ENCODE data around the gene ERO1A.

The ERO1A gene

DNA sequence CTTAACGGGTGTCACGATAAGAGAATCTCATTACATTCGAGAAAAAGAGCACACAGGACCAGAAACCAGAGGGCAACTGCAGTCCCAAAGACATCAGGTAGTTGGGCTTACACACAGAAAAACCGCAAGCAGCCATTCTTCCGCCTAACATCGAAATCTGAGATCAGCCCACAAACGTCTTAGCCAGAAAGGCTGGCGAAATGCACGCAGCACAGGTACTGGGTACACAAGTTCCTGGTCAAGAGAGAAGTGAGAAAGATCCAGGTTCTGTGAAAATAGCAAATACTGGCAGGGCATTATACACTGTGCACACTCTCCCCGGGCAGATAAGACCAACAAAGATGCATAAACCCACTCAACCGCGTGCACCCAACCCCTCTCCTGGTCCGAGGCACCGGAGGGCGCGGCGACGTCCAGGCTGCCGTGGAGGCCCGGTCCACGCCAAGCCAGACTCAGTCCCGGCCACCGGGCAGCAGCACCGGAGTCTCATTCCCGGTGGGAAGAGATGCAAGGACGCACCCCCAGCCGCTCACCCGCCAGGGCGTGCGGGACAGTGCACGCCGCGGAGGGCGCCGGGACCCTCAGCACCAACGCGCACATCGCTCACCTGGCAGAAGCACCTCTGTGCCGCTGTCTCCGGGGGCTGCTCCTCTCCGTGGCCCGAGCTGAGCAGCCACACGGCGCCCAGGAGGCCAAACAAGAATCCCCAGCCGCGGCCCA lies 437 bp downstream of the ERO1A start:
- peak; percentile 26 to 53 (median 38) for DNase-seq (ENCODE audit: low read depth in 3 of 3)

DNA sequence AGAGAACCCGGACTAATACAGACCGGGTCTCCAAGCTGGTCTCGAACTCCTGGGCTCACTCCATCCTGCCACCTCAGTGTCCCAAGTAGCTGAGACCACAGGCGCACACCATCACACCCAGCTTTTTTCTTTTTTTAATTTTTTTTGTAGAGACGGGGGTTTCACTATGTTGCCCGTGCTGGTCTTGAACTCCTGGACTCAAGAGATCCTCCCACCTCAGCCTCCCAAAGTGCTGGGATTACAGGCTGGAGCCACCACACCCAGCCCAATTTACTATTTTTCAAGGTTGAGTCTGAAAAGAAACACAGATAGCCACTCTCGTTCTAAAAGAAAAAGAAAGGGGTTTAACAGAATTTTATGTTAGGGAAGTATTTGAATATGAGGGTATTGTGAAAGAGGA lies 1.8 kb downstream of the ERO1A start:
- DNase-seq (ENCODE audit: low read depth in 3 of 3), result no peak

DNA sequence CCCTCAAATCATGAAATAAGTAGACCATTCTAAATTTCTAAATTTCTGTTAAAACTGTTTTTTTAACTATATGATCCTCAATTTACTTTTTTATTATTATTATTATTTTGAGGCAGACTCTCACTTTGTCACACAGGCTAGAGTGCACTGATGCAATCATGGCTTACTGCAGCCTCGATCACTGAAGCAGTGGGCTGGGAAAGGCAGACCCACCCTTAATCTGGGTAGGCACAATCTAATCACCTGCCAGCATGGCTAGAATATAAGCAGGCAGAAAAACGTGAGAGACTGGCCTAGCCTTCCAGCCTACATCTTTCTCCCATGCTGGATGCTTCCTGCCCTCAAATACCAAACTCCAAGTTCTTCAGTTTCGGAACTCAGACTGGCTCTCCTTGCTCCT lies 2.3 kb downstream of the ERO1A start:
- DNase-seq (ENCODE audit: low read depth in 3 of 3), result no peak

DNA sequence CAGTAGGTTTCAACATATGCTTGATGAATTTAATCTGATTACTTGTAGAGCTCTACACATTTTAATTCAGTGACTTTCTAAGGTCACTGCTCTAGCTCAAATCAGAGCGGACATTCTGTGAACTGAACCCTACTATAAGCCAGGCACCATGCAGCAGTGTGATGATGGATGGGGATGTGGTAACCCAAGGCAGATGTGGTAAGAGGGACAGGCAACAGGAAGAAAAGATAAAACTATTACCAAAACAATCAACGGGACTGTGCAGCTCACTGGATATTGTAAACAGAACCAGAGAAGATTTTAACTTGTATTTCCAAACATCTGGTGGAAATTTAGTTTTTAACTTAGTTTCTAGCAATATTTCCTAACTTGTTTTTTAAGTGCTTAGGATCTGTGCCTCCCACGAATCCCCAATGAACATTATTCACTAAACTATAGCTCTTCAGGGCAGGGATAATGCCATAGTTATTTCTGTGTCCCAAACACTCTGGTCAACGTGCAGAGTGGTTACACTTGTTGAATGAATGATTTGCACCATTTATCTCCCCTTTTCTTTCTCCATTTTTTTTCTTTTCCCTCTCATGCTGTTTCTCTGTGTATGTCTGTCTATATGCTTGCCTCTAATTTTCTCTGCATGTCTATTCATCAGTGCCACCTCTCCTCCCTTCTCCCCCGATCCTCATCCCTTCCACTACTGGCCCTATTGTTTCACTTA lies 3.0 kb downstream of the ERO1A start:
- no peak for DNase-seq (ENCODE audit: low read depth in 3 of 3)

DNA sequence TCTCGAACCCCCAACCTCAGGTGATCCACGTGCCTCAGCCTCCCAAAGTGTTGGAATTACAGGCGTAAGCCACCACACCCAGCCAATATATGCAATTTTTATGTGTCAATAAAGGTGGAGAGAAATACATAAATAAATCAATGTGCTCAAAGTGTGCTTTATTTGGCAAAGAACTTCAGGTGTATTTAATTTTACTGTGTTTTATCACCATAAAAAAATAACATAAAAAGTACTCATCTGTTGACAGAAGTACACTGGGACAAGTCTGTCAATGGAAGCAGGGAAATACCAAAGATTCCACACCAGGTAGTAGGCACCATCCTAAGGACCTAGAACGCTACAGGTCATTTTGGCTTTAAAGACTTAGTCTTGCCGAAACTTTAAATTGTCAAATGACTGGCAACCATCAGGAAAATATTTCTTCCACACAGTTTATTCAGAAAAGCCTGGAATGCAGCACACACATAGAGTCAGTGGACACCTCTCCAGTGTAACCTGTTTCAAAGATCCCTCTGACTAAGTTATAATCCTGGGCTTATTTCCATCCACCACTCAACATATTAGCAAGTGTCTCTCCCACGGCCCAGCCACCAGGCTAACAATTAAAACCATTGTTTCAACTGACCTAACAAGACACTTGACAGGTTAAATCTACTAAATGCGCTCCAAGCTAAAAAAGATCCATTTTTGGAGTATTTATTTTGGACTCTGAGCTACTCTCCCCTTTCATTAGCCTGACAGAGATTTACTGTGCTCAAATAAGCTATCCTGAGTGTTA lies 4.2 kb downstream of the ERO1A start:
- no peak for DNase-seq (ENCODE audit: low read depth in 3 of 3)

DNA sequence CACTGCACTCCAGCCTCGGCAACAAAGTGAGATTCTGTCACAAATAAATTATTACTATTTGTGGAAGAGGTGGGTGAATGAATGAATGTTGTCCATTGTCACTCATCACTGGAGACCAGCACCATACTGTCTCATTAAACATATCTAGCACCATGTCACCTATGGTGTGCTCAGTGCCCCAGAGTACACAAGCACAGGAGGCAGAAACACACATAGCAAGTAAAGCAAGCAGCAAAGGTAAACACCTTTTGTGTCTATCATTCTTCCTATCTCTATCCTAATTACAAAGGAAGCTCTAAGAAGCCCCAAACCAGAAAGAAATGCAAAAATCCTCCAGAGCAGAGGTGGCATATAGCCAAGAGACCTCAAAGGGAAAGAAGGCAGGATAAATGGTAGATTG lies 9.2 kb downstream of the ERO1A start:
- DNase-seq (ENCODE audit: low read depth in 3 of 3), result no peak

DNA sequence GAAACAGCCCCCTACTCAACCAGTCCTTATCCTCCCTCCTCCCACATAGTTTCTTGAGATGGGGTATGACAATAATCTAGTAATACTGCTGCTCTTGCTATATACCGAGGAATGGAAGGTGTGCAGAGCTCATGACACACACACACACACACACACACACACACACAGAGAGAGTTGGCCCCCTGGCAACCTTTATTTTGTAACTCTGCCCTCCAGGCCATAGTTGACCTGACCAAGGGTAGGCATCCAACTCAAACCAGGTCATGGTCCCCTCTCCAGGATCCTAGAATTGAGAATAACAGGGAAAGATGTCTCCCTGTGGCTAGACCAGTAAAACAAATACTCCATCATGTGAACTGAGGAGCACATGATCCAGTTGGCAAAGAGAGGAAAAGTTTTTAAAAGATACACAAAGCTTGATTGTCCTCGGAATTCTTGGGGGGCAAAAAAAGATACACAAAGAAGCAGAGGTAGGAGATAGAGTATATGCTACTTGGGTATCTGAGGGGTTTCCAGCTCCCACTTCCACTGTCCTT lies 11.3 kb downstream of the ERO1A start:
- no peak for DNase-seq (ENCODE audit: low read depth in 3 of 3)

DNA sequence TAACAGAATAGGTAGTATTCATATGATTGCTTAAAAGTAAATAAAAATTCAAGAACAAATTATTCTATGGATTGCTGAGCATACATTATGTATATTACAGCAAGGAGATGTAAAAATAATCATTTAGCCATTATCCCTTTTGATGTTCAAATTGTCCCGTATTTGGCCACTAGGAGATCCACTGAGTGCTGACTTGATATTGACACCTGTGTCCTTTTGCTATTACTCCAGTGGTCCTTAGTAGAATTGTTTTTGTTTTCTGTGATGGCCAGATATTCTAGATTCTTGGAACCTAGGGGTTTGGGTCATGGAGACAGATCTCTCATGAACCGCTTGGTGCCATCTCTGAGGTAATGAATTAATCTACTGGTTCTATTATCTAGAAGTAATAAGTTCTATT lies 16.8 kb downstream of the ERO1A start:
- no peak for DNase-seq (ENCODE audit: low read depth in 3 of 3)

DNA sequence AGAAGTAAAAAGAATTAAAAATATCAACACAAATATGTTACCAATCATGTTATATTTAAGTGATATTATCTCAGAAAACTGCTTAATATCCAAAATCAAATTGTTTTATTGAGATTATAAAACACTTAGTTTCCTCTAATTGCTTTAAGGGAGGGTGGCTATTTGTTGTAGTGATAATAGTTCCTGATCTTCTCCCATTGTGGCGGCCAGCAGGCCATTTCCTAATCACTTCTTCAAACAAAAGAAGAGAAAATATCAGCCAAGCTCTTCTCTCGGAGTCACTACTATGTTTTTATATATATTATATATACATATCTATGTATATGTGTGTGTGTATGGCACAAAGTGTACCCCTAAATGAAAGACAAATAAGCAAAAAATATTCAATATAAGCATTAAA lies 31.5 kb downstream of the ERO1A start:
- no peak for DNase-seq (ENCODE audit: low read depth in 3 of 3)

DNA sequence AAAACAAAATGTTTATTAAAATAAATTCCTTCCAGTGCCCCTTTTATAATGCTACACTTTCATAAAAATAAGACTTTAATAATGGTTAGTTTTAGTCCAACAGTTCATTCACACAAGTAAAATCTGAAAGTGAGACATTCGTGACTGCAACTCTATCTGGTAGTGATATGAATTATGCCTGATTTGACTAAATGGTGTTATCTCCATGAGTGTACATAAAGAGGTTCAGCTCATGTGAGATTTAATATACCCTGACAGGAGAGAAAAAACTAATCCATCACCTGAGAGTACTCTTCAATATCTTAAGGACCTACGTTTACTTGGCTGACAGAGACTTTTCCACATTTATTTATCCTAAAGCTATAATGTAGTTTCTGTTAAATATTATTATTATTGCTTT lies 34.0 kb downstream of the ERO1A start:
- no peak for DNase-seq (ENCODE audit: low read depth in 3 of 3)

DNA sequence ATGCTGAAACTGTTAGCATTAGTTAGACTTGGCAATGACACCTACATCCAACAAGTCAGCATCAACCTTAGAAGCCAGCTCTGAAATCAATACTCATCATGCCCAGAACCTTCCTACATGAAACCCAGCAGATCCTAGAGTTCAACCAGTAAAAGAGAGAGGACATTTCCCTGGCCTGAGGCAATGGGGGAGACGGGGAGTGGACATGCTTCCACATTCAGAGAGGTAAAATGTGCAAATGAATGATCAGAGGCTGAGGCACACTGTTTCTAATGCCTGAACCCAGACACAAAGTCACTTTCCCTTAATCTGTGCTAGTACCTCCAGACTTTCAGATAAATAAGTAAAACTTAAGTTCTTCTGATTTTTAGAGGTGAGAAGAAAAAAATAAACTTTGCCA lies 34.5 kb downstream of the ERO1A start:
- no peak for DNase-seq (ENCODE audit: low read depth in 3 of 3)

DNA sequence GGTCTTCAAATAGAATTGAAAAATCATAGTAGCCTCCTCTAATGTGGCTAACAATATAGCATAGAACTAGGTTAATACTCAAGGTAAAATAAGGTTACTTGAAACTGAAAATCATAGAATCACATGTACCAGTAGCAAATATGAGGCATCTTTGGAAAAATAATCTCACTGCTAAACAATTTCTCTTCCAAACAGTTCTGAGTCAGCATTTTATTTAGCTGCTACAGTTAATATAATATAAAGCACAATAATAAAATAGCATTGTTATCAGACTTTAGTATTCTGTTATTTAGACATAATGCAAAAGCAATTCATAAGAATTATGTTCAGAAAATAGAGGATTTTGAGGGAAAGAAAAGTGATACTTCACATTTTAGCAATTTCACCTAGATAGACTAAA lies 35.0 kb downstream of the ERO1A start:
- no peak for DNase-seq (ENCODE audit: low read depth in 3 of 3)

DNA sequence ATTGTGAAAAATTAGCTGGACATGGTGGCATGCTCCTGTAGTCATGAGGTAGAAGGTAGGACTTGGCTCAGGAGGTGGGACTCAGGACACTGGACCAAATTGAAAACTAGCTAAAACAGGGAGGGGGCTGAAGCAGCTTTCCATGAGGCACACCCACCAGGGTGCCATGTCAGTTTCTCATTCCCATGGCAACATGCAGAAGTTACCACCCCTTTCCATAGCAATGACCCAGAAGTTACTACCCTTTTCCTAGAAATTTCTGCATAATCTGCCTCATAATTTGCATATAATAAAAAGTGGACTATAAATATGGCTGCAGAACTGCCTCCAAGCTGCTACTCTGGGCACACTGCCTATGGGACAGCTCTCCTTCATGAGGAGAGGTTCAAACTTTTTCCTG lies 38.5 kb downstream of the ERO1A start:
- DNase-seq (ENCODE audit: low read depth in 3 of 3), result no peak

DNA sequence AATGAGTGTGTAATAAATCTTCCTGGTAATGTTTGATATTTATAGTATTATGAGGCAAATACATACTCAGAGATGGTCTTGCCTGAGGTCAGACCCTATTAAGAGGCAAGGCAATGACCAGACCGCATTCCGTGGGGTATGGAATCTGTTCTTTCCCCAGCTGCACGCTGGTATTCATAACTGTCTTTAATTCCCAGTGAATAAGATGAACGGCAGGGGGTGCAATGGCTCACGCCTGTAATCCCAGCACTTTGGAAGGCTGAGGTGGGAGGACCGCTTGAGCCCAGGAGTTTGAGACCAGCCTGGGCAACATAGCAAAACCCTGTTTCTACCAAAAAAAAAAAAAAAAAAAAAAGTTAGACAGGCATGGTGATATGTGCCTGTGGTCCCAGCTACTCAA lies 44.6 kb downstream of the ERO1A start:
- DNase-seq (ENCODE audit: low read depth in 3 of 3), result no peak

DNA sequence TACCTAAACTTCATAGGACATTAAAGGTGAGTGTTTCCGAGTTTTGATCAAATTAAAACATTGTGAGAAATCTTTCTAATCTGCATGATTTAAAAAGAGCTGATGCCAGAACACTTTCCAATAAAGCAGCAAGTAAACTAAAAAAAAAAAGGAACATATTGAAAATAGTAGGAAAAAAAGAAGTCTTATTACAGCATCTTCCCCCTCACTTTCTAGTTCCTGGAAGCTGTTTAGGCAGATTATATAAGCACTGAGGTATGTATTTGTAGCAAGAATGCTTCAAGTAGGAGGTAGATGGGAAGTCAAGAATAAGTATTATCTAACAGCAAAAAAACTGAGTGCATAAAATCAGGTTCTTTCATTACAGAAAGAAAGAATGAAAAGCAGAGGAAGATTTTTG lies 45.8 kb downstream of the ERO1A start:
- no peak for DNase-seq (ENCODE audit: low read depth in 3 of 3)

DNA sequence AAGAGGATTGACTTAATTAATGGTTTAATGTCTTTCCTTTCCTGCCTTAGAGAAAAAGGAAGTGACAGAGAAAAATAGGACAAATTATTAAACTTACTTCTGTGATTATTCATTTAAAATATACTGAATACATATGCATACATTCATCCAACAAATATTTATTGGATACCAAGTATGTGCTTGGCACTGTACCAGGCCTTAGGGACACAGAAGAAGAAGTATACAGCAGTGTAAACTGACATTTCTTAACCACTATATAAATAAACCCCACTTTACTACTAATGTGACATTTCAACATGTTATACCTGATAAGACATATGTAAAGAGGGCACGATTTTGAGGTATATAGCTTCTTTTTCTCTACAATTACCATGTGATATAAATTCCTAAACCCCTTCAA lies 53.6 kb downstream of the ERO1A start:
- DNase-seq (ENCODE audit: low read depth in 3 of 3), result no peak

DNA sequence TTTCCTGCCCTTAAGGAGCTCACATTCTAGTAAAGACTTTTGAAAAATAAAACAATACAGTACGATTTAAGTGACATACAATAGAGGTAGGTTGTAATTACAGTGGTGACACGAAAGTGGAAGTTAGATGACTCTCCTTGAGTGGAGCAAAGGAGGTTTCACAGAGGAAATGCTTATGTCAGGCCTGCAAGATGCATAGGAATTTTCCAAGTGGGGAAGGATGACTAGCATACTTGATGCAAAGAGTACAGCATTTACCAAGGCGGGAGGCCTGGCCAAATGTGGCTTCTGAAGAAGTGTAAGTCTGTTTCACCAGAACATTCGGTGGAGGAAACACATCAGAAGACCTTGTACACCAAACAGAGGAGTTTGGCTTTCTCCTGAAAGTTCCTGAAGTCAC lies 55.2 kb downstream of the ERO1A start:
- peak in 2 of 3 experiments; percentile 1 to 27 for DNase-seq (ENCODE audit: low read depth in 3 of 3)

DNA sequence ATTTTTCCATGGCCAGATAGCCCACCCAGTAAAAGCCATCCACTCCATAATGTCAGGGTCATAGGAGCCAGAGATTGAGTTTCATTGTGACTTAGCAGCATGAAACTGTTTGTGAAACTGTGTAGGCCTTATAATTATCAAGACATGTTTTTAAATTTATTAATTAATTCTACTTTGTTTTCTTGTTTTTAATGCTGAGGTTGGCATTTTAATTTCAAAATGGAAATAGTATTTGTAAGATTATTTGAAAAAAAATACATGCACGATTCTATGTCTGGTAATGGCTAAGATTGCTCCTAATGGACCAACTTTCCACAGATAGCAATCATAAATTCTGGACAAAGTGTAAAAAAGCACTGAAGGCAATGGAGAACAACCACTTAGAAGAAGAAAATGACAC lies 75.7 kb downstream of the ERO1A start:
- DNase-seq (ENCODE audit: low read depth in 3 of 3), result no peak

DNA sequence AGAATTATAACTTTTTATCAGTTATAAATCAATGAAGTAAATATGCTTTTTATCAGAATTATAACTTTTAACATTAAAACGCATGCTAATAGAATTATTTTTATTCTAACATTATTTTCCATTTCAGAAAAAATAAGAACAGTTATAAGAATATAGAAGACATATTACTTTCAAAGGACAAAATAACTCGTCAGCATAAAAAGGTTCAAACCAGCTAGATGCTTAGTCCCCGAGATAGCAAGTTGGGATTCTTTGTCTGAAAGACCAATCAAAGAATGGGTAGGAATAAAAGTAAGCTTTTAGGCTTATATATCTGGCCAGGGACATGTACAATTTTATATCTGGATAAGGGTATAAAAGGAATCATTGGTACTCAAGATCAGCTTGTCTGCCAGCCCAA lies 76.8 kb downstream of the ERO1A start:
- DNase-seq (ENCODE audit: low read depth in 3 of 3), result no peak

DNA sequence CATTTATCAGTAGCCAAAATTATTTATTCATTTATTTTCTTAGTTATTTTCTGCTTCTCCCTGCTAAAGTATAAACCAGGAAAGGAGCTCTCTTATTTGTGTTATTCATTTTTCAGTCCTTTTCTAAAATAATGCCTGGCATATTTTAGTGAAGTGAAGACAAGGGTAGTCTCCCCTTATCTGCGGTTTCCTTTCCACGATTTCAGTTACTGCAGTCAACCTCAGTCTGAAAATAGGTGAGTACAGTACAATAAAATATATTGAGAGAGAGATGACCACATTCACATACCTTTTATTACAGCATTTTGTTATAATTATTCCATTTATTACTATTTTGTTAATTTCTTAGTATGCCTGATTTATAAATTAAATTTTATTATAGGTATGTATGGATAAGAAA lies 85.2 kb downstream of the ERO1A start:
- no peak for DNase-seq (ENCODE audit: low read depth in 3 of 3)

DNA sequence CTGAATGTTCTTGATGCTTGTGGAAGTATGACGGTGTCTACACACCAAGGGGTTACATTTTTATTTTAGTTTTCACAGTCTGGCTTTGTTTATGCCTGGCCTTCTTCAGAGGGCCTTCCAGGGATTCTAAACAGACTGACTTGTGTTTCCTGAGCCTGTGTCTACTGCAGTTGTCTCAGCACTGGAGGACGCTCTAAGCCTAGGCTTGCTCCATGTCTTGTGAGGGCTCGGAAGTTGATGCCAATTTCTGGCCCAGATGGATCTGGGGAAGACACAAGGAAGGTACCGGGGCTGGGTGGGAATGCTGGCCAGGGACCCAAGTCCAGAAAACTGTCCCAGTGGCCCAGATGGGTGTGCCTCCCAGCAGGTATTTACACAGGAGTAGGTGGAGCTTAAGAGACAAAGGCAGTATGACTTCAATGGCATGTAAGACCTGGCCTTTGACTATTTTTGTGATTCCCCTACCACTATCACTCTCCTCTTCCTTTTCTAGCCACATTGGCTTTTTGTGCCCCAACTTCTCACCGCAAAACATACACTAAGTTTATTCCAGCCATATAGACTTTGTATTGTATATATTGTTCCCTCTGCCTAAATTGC lies 85.8 kb downstream of the ERO1A start:
- DNase-seq (ENCODE audit: low read depth in 3 of 3), result no peak

DNA sequence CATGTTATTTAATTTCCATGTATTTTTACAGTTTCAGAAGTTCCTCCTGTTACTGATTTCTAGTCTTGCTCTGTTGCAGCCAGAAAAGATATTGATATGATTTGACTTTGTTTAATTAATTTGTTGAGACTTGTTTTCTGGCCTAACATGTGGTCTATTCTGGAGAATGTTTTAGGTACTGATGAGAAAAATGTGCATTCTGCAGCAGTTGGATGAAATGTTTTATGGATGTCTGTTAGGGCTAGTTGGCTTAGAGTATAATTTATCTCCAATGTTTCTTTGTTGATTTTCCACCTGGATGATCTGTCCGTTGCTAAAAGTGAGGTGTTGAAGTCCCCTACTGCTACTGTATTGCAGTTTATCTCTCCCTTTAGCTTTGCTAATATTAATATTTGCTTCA lies 88.3 kb downstream of the ERO1A start:
- no peak for DNase-seq (ENCODE audit: low read depth in 3 of 3)

Data from stimulated activated CD4-positive, alpha-beta T cell treated with anti-CD3 and anti-CD28 coated beads, TNF-alpha, amount 100 ng/mL, for 24 hours (primary cell).